Measurements from ENCODE around the gene BCL11A. TPM values are rescaled to one million over a fixed set of nuclear protein-coding genes. Genes with fewer than 3 reads are reported as not detected.

Gene BCL11A
- total RNA-seq, 2 experiments from 2014 or later: 1.6 to 1.8 TPM

- no peaks in the 10 kb centered on the region for H3K9me3 Mint-ChIP-seq
- peak overlapping the region; percentile 47 for H3K27ac Mint-ChIP-seq
- DNase-seq: no peak
- H3K27me3 Mint-ChIP-seq: peaks cover 23% of the 10 kb centered on the region
- H3K4me3 Mint-ChIP-seq: no peak overlapping the region
- H3K36me3 Mint-ChIP-seq: no peaks in the 10 kb centered on the region
- H3K4me1 Mint-ChIP-seq: peaks cover 2% of the 10 kb centered on the region
Observed at GRCh38 chr2:60486067-60486466, 67.4 kb downstream of the BCL11A start.

GRCh38 chr2:60485550-60485949 is 67.9 kb downstream of the BCL11A start:
- no peak for DNase-seq
- Mint-ChIP-seq H3K9me3 (no peaks in the 10 kb centered on the region), H3K27me3 (peaks cover 23% of the 10 kb centered on the region), H3K4me1 (peaks cover 2% of the 10 kb centered on the region), H3K4me3 (no peak overlapping the region), H3K27ac (no peak overlapping the region), H3K36me3 (no peaks in the 10 kb centered on the region)

GRCh38 chr2:60485055-60485454 is 68.4 kb downstream of the BCL11A start:
- peaks cover 23% of the 10 kb centered on the region for H3K27me3 Mint-ChIP-seq
- peaks cover 2% of the 10 kb centered on the region for H3K4me1 Mint-ChIP-seq
- no peak overlapping the region for H3K4me3 Mint-ChIP-seq
- no peaks in the 10 kb centered on the region for H3K9me3 Mint-ChIP-seq
- no peak overlapping the region for H3K27ac Mint-ChIP-seq
- DNase-seq: no peak
- no peaks in the 10 kb centered on the region for H3K36me3 Mint-ChIP-seq

- no peaks in the 10 kb centered on the region for H3K36me3 Mint-ChIP-seq
- no peak for DNase-seq
- H3K27me3 Mint-ChIP-seq: peaks cover 23% of the 10 kb centered on the region
- H3K4me1 Mint-ChIP-seq: peaks cover 2% of the 10 kb centered on the region
- peak overlapping the region; percentile 69 for H3K27ac Mint-ChIP-seq
- no peaks in the 10 kb centered on the region for H3K9me3 Mint-ChIP-seq
- no peak overlapping the region for H3K4me3 Mint-ChIP-seq
Observed at GRCh38 chr2:60484133-60484645, 69.3 kb downstream of the BCL11A start.

GRCh38 chr2:60483401-60483800 is 70.1 kb downstream of the BCL11A start:
- Mint-ChIP-seq H3K27ac (no peak overlapping the region), H3K36me3 (no peaks in the 10 kb centered on the region)

GRCh38 chr2:60482222-60482621 is 71.2 kb downstream of the BCL11A start:
- peaks cover 2% of the 10 kb centered on the region for H3K4me1 Mint-ChIP-seq
- DNase-seq: no peak

More at GRCh38 chr2:60483401-60483800, 70.1 kb downstream of the BCL11A start:
- Mint-ChIP-seq H3K9me3 (no peaks in the 10 kb centered on the region), H3K4me3 (no peak overlapping the region), H3K4me1 (peaks cover 2% of the 10 kb centered on the region), H3K27me3 (peaks cover 23% of the 10 kb centered on the region)
- no peak for DNase-seq

GRCh38 chr2:60481257-60481656 is 72.2 kb downstream of the BCL11A start:
- DNase-seq: no peak
- H3K4me1 Mint-ChIP-seq: peaks cover 2% of the 10 kb centered on the region
- H3K9me3 Mint-ChIP-seq: no peaks in the 10 kb centered on the region
- H3K4me3 Mint-ChIP-seq: no peak overlapping the region
- H3K27ac Mint-ChIP-seq: no peak overlapping the region
- no peaks in the 10 kb centered on the region for H3K36me3 Mint-ChIP-seq
- H3K27me3 Mint-ChIP-seq: peaks cover 23% of the 10 kb centered on the region

More at GRCh38 chr2:60482222-60482621, 71.2 kb downstream of the BCL11A start:
- no peak overlapping the region for H3K27ac Mint-ChIP-seq
- peaks cover 23% of the 10 kb centered on the region for H3K27me3 Mint-ChIP-seq
- no peak overlapping the region for H3K4me3 Mint-ChIP-seq
- H3K9me3 Mint-ChIP-seq: no peaks in the 10 kb centered on the region
- no peaks in the 10 kb centered on the region for H3K36me3 Mint-ChIP-seq

- H3K4me1 Mint-ChIP-seq: peaks cover 2% of the 10 kb centered on the region
- H3K4me3 Mint-ChIP-seq: no peak overlapping the region
- peaks cover 23% of the 10 kb centered on the region for H3K27me3 Mint-ChIP-seq
- no peaks in the 10 kb centered on the region for H3K36me3 Mint-ChIP-seq
- DNase-seq: no peak
- no peak overlapping the region for H3K27ac Mint-ChIP-seq
- no peaks in the 10 kb centered on the region for H3K9me3 Mint-ChIP-seq
Observed at GRCh38 chr2:60480089-60480773, 73.2 kb downstream of the BCL11A start.

- Mint-ChIP-seq H3K4me3 (no peak overlapping the region), H3K27ac (no peak overlapping the region), H3K27me3 (peaks cover 23% of the 10 kb centered on the region), H3K4me1 (peaks cover 2% of the 10 kb centered on the region), H3K9me3 (no peaks in the 10 kb centered on the region), H3K36me3 (no peaks in the 10 kb centered on the region)
- no peak for DNase-seq
Observed at GRCh38 chr2:60479226-60480088, 74.0 kb downstream of the BCL11A start.

GRCh38 chr2:60478660-60479059 is 74.8 kb downstream of the BCL11A start:
- DNase-seq: no peak
- H3K27ac Mint-ChIP-seq: no peak overlapping the region
- H3K9me3 Mint-ChIP-seq: no peaks in the 10 kb centered on the region
- H3K4me3 Mint-ChIP-seq: no peak overlapping the region
- H3K4me1 Mint-ChIP-seq: no peaks in the 10 kb centered on the region
- peaks cover 16% of the 10 kb centered on the region for H3K27me3 Mint-ChIP-seq
- H3K36me3 Mint-ChIP-seq: no peaks in the 10 kb centered on the region

GRCh38 chr2:60476206-60476954 is 77.1 kb downstream of the BCL11A start:
- H3K27ac Mint-ChIP-seq: no peak overlapping the region
- DNase-seq: no peak
- H3K9me3 Mint-ChIP-seq: no peaks in the 10 kb centered on the region
- peaks cover 2% of the 10 kb centered on the region for H3K27me3 Mint-ChIP-seq
- no peaks in the 10 kb centered on the region for H3K36me3 Mint-ChIP-seq
- no peak overlapping the region for H3K4me3 Mint-ChIP-seq
- no peaks in the 10 kb centered on the region for H3K4me1 Mint-ChIP-seq

GRCh38 chr2:60475123-60475830 is 78.2 kb downstream of the BCL11A start:
- no peaks in the 10 kb centered on the region for H3K36me3 Mint-ChIP-seq
- H3K4me1 Mint-ChIP-seq: no peaks in the 10 kb centered on the region
- H3K4me3 Mint-ChIP-seq: no peak overlapping the region
- no peak overlapping the region for H3K27ac Mint-ChIP-seq
- no peak for DNase-seq
- no peaks in the 10 kb centered on the region for H3K9me3 Mint-ChIP-seq
- H3K27me3 Mint-ChIP-seq: no peaks in the 10 kb centered on the region

- no peaks in the 10 kb centered on the region for H3K36me3 Mint-ChIP-seq
- no peak overlapping the region for H3K27ac Mint-ChIP-seq
Observed at GRCh38 chr2:60474301-60474700, 79.2 kb downstream of the BCL11A start.

GRCh38 chr2:60473546-60473945 is 79.9 kb downstream of the BCL11A start:
- Mint-ChIP-seq H3K4me1 (peaks cover 3% of the 10 kb centered on the region), H3K9me3 (peaks cover 2% of the 10 kb centered on the region), H3K4me3 (no peak overlapping the region), H3K27me3 (no peaks in the 10 kb centered on the region), H3K27ac (no peak overlapping the region), H3K36me3 (no peaks in the 10 kb centered on the region)
- DNase-seq: no peak

More at GRCh38 chr2:60474301-60474700, 79.2 kb downstream of the BCL11A start:
- Mint-ChIP-seq H3K27me3 (no peaks in the 10 kb centered on the region), H3K9me3 (no peaks in the 10 kb centered on the region), H3K4me3 (no peak overlapping the region), H3K4me1 (no peaks in the 10 kb centered on the region)
- no peak for DNase-seq

Data from activated naive CD8-positive, alpha-beta T cell treated with anti-CD3 and anti-CD28 coated beads for 36 hours (primary cell).